HL-60 (cell line): ENCODE data around the gene CCL17.
A peak's percentile ranks its signal among the peaks of the same experiment; 100 is the strongest.

Experiments used
- DNase-seq, 2 experiments: peaks; one replicate each; pipeline ENCODE4 v3.0.0-alpha.2; 2010 to 2020; ENCODE audit warnings: low read depth in 1 of 2, low spot score in 1 of 2
- H3K27ac ChIP-seq: fragments of 250-450 bp; sonication (Bioruptor Pico); replicated peaks from 2 replicates; pipeline ENCODE4 v1.5.1; 2020; ENCODE audit warnings: mild to moderate bottlenecking, moderate library complexity
- H3K27me3 ChIP-seq: fragments of 250-450 bp; sonication (Bioruptor Pico); 2 replicates; pipeline ENCODE4 v1.5.1; 2021; ENCODE audit warnings: mild to moderate bottlenecking, moderate library complexity; ENCODE audit not compliant: insufficient read depth, poor library complexity, severe bottlenecking
- H3K4me3 ChIP-seq: replicated peaks from 2 replicates; pipeline ENCODE4 v1.5.1; 2011; ENCODE audit warnings: mild to moderate bottlenecking, control low read depth, low read length; ENCODE audit not compliant: insufficient read depth
- CTCF ChIP-seq: IDR thresholded peaks from one replicate; pipeline ENCODE4 v1.5.1; 2011; ENCODE audit warnings: low read length, control low read depth, inconsistent platforms; ENCODE audit not compliant: insufficient read depth
- GABPA ChIP-seq: IDR thresholded peaks from 2 replicates; pipeline ENCODE4 v1.6.1; 2012; ENCODE audit warnings: low read depth
- POLR2AphosphoS5 ChIP-seq: IDR thresholded peaks from 2 replicates; pipeline ENCODE4 v1.6.1; 2012; ENCODE audit warnings: low read depth
- REST ChIP-seq: IDR thresholded peaks from 2 replicates; pipeline ENCODE4 v1.6.1; 2012; ENCODE audit warnings: low read depth; ENCODE audit not compliant: insufficient replicate concordance
- SPI1 ChIP-seq: IDR thresholded peaks from 2 replicates; pipeline ENCODE4 v1.6.1; 2012; ENCODE audit warnings: low read depth, mild to moderate bottlenecking, borderline replicate concordance

CCL17 gene

DNA sequence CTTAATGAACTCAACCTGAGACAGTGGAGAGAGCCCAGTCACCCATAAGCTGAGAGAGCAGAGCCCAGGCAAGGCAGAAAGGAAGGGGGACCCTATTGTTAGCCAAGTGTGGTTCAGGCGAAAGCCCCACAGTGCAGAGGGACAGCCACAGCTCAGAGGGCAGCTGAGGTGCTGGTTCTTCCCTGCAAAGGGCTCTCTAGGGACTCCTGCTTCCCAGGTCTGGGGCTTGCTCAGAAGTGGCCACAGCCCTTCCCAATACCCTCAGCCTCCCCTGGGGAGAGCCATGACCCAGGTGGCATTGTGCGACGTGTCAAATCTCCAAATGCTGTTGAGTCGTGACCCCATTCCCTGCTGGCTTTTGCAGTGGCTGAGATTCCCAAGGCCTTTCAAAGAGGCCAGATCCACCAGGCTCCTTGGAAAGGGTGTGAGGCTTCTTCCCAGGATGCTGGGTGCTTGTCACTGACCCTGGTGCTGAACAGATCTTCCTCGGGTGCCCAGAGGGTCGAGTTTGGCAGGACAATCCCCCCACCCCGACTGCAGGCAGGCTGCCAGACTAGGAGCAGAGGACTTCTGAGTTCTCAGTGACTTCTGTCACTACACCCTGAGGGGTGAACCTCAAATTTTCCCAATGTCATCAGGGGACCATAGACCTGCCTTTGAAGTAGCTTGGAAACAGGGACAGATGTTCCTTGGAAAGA is 2.5 kb upstream of the CCL17 start:
- DNase-seq = no peak
- Histone ChIP-seq H3K27me3 (no peaks in the 10 kb centered on the region), H3K27ac (no peak overlapping the region), H3K4me3 (no peak overlapping the region)
- TF ChIP-seq GABPA (no peak), CTCF (no peak), REST (peak; percentile 81), SPI1 (no peak), POLR2AphosphoS5 (no peak)

DNA sequence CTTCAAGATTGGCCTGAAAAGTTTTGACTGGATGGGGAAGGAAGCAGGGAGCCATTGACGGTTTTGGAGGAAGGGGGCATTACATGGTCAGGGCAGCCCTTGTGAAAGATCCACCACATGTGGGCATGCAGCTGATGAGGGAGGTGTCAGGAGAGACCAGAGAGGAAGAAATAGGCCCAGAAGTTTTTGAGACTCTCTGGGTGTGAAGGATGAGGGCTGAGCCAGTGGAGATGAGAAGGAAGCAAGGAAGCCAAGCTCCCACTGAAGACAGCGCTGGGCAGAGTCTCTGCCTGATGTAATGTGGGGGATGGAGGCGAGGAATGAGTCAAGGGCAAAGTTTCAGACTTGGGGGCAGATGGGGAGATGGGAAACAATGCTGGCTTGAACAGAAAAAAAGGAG is 530 bp downstream of the CCL17 start:
- Histone ChIP-seq H3K4me3 (no peak overlapping the region), H3K27ac (no peak overlapping the region), H3K27me3 (no peaks in the 10 kb centered on the region)
- TF ChIP-seq SPI1 = no peak
- no peak for TF ChIP-seq GABPA
- no peak for TF ChIP-seq POLR2AphosphoS5
- no peak for TF ChIP-seq CTCF
- TF ChIP-seq REST = no peak
- no peak for DNase-seq

GRCh38 chr16:57406881-57407280 is 2.3 kb downstream of the CCL17 start:
- TF ChIP-seq SPI1 (peak; percentile 18; the same call in 1 of the 2 replicates), CTCF (no peak)
- DNase-seq = peak in 1 of 2 experiments; percentile 21
- H3K27me3 ChIP-seq = no peaks in the 10 kb centered on the region
- no peak overlapping the region for H3K27ac ChIP-seq
- H3K4me3 ChIP-seq = no peak overlapping the region
